ENCODE data around the gene TDRKH.
A peak's percentile ranks its signal among the peaks of the same experiment; 100 is the strongest.
"Not testable (repeated sequence)": the region's sequence is repeated elsewhere in the genome, so short reads cannot be mapped to it uniquely, and the experiment has no call there.

TDRKH gene

DNA sequence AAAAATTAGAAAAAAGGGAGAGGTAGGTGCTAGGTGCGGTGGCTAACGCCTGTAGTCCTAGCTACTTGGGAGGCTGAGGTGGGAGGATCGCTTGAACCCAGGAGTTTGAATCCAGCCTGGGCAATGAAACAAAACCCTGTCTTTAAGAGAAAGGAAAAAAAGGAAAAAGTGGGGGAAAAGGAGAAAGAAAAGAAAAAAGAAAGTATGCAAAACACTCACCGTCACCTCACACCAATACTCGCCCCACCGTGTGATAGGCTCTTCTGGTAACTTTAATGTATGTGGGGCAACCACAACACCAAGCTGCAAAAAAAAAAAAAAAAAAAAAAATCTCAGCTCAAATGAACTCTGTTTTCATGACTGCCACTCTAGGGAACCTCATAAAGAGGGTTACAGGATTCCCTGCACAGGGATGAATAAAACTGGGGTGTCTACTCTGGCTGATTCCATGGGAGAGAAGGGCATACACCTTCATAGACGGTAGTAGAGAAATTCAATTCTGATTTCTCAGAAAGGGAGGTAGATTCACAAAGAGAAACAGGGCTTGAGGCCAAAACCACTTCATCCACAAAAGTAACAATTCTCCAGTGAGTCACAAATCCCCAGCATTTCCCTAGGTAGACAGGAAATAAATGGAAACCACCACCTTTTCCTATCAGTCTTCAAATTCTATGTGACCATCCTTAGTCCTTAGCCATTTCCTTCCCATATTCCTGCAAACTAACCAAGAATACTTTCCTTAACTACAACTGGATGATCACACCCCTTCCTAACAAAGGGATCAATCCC, 29.5 kb downstream of the TDRKH start:
- DNase-seq: no peak

DNA sequence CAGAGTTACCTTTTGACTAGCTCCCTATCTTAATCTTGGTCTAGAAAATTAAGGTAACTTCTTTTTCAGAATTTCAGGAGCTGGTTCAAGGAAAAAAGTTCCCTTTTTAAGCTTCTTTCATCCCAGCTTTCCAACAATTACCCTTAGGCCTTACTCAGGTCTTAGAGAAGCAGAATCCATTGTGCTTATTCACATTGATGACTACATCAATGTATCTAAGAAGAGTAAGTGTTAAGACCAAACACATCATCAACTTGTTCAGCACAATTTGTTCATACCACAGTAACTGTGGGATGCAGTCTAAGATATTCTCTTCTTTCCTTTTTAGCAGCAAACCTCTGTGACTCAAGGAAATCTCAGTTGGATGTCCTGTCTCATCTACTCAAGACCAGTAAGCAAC, 31.1 kb downstream of the TDRKH start:
- DNase-seq: no peak

DNA sequence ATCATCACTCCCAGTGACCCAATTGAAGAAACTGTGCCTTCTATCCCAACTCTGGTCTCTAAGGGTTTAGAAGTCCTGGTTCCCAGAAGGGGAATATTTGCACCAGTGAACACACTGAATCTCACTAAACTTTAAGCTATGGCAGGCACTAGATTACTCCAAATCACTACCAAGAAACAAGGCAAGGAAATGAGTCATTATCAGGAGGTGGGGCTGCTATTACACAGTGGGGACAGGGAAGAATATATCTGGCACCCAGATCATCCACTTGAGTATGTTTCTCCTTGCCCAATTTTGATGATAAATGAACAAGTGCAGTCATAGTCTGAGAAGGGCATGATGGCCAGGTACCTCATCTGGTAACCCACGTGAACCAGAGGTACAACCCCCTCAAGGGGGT, 34.0 kb downstream of the TDRKH start:
- DNase-seq: no peak

DNA sequence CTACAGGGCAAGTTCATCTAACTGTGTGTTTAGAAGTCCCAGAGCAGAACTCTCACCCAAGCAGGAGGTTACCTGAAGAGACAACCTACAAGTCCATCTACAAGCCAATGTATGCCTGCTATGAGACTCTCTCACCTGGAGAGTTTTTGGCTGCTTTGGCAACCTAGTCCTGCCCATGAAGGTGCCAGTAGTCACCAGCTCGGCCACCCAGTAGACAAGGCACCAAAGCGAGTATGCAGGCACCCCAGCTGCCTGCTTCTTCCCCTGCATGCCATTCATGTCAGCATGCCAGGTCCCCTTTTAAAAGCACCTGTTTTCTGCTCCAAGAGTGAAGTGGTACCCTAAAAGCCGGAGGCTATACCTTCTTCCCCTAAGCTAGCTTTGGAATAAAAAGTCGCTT, 48.8 kb downstream of the TDRKH start:
- no peak for DNase-seq

DNA sequence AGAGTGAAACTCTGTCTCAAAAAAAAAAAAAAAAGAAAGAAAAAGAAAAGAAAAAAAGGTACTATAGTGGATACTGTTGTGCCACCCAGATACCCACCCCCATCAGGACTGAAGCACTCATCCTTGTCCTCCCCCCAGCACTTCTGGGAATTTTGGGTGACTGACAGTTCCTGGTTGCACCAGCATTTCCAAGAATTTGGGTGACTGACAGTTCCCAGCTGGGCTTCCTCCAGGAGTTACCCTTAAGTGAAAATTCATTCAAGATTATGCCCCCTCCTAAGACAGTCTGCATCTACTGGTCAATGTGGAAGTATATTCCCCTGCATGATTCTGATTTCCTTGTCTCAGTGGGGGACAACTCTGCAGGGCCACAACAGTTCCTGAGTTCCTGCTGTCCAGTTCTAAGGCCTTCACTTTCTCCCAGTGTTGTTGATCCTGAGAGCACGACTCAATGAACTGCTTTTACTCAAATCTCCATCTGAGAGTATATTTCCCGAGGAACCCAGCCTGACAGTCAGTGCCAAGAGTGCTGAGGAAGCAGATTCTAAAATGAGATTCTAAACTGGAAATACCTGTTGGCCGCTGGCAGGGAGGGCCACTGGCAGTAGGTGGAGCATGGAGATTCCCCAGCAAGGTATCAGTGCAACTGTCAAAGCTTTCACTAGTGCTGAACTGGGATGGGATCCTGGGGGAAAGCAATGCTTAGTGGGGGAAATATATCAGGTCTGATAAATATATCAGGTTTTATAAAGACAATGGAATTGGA, 50.5 kb downstream of the TDRKH start:
- DNase-seq: no peak

DNA sequence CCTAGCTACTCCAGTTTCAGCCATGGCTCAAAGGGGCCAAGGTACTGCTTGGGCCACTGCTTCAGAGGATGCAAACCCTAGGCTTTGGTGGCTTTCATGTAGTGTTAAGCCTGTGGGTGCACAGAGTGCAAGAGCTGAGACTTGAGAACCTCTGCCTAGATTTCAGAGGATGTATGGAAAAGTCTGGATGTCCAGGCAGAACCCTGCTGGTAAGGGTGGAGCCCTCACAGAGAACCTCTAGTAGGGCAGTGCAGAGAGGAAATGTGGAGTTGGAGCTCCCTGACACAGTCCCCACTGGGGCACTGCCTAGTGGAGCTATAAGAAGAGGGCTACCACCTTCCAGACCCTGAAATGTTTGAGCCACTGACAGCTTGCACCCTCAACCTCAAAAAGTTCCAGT, 52.8 kb downstream of the TDRKH start:
- no peak for DNase-seq

DNA sequence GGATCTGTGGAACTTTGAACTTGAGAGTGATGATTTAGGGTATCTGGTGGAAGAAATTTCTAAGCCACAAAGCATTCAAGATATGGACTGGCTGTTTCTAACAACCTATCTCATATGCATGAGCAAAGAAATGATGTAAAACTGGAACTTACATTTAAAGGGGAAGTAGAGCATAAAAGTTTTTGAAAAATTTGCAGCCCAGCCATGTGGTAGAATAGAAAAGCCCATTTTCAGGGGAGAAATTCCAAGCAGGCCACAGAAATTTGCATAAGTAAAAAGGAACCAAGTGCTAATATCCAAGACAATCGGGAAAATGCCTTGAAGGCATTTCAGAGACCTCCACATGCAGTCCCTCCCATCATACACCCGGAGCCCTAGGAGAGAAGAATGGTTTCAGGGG, 53.3 kb downstream of the TDRKH start:
- no peak for DNase-seq

DNA sequence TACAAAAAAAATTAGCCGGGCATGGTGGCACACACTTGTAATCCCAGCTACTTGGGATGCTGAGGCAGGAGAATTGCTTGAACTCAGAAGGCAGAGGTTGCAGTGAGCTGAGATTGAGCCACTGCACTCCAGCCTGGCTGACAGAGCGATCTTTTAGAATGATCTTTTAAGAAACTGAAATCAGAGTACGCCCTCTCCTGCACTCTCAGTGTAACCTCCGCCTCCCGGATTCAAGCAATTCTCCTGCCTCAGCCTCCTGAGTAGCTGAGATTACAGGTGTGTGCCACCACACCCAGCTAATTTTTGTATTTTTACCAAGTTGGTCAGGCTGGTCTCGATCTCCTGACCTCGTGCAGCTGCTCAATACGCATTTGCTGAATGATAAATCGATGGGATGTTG, 56.3 kb downstream of the TDRKH start:
- not testable (repeated sequence) for DNase-seq

DNA sequence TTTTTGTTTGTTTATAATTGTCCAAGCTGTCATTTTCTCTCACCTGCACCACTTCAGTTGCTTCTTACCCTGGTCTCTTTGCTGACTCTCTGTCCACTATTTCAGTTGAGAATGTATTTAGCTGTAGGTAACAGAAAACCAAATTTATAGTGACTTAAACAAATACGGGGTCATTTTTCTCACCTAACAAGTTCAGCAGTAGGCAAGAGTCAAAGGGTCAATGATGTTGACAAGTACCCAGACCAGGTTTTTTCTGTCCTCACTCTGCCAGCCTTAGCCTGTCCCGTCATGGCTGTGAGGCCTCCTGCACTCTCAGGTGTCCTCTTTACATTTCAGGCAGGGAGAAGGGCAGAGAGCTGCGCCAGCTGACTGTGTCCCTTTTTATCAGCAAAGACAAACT, 57.2 kb downstream of the TDRKH start:
- no peak for DNase-seq

DNA sequence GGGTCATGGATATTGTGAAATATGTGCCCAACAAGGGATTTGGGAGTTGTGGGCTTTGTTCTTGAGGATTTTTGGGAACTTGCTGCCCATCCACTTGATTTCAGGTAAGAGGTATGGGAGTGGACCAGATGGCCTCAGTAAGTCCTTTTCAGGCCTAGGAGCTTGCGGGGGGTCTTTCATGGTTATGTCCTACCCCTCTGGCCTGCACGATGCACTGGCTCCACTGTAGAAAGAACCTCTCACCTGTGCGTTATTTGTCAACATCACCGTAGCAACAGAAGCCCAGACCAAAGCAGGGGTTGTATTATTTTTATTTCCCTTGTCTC, 60.4 kb downstream of the TDRKH start:
- no peak for DNase-seq

DNA sequence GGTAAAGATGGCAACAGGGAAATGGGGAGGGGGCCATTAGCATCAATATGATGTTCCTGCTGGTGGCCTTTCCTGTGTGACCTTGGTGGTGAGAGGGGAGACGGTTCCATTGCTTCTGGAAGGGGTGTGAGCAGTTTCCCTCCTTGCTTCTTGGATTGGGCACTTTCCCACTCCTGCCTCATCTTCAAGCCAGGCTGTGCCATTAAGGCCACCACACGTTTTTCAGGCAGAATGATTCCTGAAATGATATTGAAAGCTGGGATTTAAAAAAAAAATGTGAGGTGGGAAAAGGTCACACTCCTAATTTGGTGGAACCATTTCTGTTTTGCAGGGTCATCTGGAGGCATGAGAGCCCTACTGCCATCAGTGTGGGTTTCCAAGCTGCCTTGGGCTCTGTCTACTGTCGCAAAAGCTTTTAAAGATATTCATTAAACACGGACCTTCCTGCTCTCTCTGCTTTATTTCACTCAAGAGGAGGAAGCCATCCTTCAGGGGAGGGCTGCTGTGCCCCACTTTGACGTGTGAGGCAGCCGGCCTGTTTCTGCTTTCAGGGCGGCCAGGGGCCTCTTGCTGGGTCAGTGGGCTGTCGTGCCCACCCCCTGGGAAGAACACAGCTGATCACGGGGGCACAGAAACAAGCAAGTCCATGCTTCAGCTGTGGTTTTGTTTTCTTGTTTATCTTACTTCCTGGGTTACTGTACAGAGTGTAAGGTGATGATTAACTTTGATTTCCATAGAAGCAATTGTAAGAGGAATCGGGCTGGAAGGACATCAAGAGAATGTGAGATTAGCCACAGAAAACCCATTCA, 60.9 kb downstream of the TDRKH start:
- no peak for DNase-seq

DNA sequence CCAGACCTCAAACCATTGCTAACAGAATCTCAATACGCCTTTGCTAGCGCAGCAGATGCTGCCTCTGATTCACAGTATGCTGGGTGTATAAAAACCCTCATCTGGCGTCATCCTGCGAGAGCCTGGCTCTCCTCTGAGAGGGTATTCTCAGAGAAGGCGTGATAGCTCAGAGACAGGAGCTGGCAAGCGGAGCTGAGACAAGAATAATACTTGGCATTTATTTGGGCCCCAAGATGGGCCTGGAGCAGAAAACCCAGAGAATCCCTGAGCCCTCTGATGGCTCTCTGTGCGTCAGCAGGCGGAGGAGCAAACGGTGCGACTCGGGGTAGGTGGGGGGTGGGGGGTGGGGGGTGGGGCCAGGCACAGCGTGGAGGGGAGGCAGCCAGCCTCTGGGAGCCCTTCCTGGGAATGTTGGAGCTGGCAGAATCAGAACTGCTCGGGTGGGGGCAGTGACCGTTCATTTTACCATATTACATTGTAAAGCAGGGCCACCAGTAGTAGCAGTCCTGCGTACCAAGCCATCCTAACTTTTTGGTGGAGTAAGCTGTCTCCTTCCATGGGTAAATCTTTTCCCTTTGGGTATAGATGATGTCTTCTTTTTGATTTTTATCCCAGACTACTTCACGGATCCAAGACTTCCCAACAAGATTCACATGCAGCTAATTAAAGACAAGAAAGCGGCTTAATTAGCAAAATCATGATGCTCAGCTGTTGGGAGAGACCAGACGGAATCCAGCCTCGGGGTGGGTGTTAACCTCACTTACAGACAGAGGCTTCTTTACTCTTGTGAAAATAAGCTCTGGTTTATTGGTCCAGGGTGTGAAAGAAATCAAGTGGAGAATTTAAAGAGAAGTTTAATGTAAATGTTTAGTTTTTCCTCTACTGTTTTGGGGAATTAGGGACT, 61.9 kb downstream of the TDRKH start:
- peak; percentile 66 to 83 for DNase-seq

DNA sequence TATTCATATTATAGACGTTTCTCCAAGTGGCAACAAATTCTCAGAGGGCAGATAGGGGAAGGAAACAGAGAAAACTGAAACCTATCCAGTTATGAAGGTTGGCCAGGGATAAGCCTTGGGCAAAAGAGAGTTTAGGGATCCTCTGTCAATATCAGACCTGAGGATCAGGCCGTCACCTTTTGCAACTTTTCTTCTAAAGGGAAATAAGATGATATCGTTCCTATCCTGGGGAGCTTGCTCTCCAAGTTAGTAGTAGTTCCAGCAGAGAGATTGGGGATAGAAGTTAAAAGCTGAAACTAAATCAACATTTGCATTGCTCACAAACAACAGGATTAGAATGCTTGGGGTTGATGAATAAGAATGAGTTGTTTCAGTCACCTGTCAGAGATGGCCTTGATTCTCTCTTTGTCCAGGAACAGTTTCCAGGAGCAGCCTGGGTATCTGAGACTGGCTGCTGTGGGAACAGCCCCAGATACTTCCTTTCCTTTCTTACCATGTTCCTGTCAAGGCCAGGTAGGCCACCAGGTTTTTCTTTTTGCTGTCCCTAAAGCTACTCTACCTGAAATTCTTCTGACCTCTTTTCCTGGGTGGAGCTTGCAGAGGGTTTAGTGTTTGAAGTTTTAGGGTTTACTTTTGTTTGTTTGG, 66.5 kb downstream of the TDRKH start:
- no peak for DNase-seq

Measured in SHP77 (cell line).